Smooth muscle cell (in vitro differentiated cells): ENCODE measurements around the gene CTAGE15. TPM values are rescaled to one million over a fixed set of nuclear protein-coding genes. Genes with fewer than 3 reads are reported as not detected.
"Not testable (repeated sequence)": the region's sequence is repeated elsewhere in the genome, so short reads cannot be mapped to it uniquely, and the experiment has no call there.

ENCODE experiments used
- DNase-seq: peaks from one replicate; lab custom pipeline; 2025; ENCODE audit not compliant: unreplicated experiment; lab: John Stamatoyannopoulos, UW
- H2AFZ ChIP-seq: fragments of 200-600 bp; sonication (generic); 2 replicates; pipeline ENCODE4 v1.6.0; 2016; ENCODE audit warnings: antibody characterized with exemption, low read depth, mild to moderate bottlenecking
- H3F3A ChIP-seq: fragments of 200-600 bp; sonication (generic); 2 replicates; pipeline ENCODE4 v1.6.0; 2017; ENCODE audit warnings: antibody characterized with exemption, low read depth
- H3K27ac ChIP-seq: fragments of 200-600 bp; sonication (generic); 2 replicates; pipeline ENCODE4 v1.5.1; 2016; ENCODE audit warnings: low read depth, mild to moderate bottlenecking
- H3K27me3 ChIP-seq: fragments of 200-600 bp; sonication (generic); 2 replicates; pipeline ENCODE4 v1.6.1; 2016; ENCODE audit warnings: low read depth, mild to moderate bottlenecking
- H3K36me3 ChIP-seq: fragments of 200-600 bp; sonication (generic); 2 replicates; pipeline ENCODE4 v1.5.1; 2016; ENCODE audit warnings: low read depth
- H3K4me1 ChIP-seq: fragments of 200-600 bp; sonication (generic); 2 replicates; pipeline ENCODE4 v1.5.1; 2016; ENCODE audit warnings: low read depth
- H3K4me2 ChIP-seq: fragments of 200-600 bp; sonication (generic); 2 replicates; pipeline ENCODE4 v1.6.0; 2016; ENCODE audit warnings: mild to moderate bottlenecking
- H3K4me3 ChIP-seq: fragments of 200-600 bp; sonication (generic); 2 replicates; pipeline ENCODE4 v1.5.1; 2016; ENCODE audit warnings: mild to moderate bottlenecking
- H3K79me2 ChIP-seq: fragments of 200-600 bp; sonication (generic); 2 replicates; pipeline ENCODE4 v1.6.0; 2016; ENCODE audit warnings: low read depth, mild to moderate bottlenecking
- H3K9ac ChIP-seq: fragments of 200-600 bp; sonication (generic); 2 replicates; pipeline ENCODE4 v1.6.0; 2016; ENCODE audit warnings: low read depth
- H3K9me3 ChIP-seq: fragments of 200-600 bp; sonication (generic); replicated peaks from 2 replicates; pipeline ENCODE4 v1.5.1; 2016; ENCODE audit warnings: low read depth
- H4K20me1 ChIP-seq: fragments of 200-600 bp; sonication (generic); 2 replicates; pipeline ENCODE4 v1.6.0; 2016; ENCODE audit warnings: low read depth
- WGBS: methylation state at CpG from one replicate; pipeline ENCODE4 v1.1.7; 2016; ENCODE audit warnings: low lambda C conversion rate; 5-methylcytosine and 5-hydroxymethylcytosine counted together
- polyA plus RNA-seq: library from polyadenylated mRNA; unstranded; fragments of >200 nt; fragmentation: Nextera tagmentation; extraction: Ambion mirVana; gene quantifications from 2 replicates; pipeline ENCODE4 v1.2.1, GENCODE V29; 2016
- total RNA-seq: library from RNA; depleted of rRNA; stranded (reverse); fragments of >200 nt; gene quantifications from 2 replicates; pipeline ENCODE4 v1.2.3, GENCODE V29; 2014

The CTAGE15 gene, protein sequence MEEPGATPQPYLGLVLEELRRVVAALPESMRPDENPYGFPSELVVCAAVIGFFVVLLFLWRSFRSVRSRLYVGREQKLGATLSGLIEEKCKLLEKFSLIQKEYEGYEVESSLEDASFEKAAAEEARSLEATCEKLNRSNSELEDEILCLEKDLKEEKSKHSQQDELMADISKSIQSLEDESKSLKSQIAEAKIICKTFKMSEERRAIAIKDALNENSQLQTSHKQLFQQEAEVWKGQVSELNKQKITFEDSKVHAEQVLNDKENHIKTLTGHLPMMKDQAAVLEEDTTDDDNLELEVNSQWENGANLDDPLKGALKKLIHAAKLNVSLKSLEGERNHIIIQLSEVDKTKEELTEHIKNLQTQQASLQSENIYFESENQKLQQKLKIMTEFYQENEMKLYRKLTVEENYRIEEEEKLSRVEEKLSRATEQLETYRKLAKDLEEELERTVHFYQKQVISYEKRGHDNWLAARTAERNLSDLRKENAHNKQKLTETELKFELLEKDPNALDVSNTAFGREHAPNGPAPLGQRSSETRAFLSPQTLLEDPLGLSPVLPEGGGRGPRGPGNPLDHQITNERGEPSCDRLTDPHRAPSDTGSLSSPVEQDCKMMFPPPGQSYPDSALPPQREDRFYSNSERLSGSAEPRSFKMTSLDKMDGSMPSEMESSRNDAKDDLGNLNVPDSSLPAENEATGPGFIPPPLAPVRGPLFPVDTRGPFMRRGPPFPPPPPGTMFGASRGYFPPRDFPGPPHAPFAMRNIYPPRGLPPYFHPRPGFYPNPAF
- 0.18 and 1.8 TPM in 2 replicates for total RNA-seq
- polyA plus RNA-seq = 0.14 and 0.15 TPM in 2 replicates

DNA sequence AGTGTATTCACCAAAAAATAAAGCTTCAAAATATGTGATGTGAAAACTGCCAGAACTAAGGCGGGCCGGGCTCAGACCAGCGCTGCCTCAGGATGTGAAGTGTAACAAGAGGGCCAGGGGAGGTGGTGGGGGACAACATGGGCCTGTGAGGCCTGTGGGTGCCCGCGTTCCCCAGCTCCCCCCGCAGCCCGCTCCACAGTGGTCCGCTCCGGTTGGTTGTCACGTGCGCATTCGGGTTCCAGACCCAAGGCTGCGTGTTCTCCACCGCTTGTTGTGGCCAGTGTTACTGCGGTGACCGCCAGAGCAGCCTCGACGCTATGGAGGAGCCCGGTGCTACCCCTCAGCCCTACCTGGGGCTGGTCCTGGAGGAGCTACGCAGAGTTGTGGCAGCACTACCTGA lies at the start of gene CTAGE15:
Gene CTAGE15 (plus strand): TSS at position 301 of the 400 bp plus-strand sequence. CDS start 17 bp downstream, at position 318.
- not testable (repeated sequence) for H3K9me3 ChIP-seq, H3F3A ChIP-seq
- WGBS = 90% methylated on average over 2 of the region's 20 CpGs

GRCh38 chr7:143522309-143522916 lies 49.2 kb upstream of the CTAGE15 start:
- H3K27ac ChIP-seq = peak overlapping the region; percentile 53
- H3K36me3 ChIP-seq, H4K20me1 ChIP-seq, H3K4me1 ChIP-seq, H3K4me2 ChIP-seq, H2AFZ ChIP-seq, H3K27me3 ChIP-seq, H3F3A ChIP-seq, H3K9ac ChIP-seq, H3K9me3 ChIP-seq, DNase-seq, H3K4me3 ChIP-seq, H3K79me2 ChIP-seq: not testable (repeated sequence)
- no CpG with 5 or more reads among the region's 9 CpGs for WGBS

More for the DNA sequence above, at the start of gene CTAGE15:
- not testable (repeated sequence) for H3K4me2 ChIP-seq, H4K20me1 ChIP-seq, H3K79me2 ChIP-seq, H2AFZ ChIP-seq, H3K4me3 ChIP-seq, H3K9ac ChIP-seq, H3K27ac ChIP-seq, DNase-seq, H3K4me1 ChIP-seq, H3K36me3 ChIP-seq, H3K27me3 ChIP-seq

DNA sequence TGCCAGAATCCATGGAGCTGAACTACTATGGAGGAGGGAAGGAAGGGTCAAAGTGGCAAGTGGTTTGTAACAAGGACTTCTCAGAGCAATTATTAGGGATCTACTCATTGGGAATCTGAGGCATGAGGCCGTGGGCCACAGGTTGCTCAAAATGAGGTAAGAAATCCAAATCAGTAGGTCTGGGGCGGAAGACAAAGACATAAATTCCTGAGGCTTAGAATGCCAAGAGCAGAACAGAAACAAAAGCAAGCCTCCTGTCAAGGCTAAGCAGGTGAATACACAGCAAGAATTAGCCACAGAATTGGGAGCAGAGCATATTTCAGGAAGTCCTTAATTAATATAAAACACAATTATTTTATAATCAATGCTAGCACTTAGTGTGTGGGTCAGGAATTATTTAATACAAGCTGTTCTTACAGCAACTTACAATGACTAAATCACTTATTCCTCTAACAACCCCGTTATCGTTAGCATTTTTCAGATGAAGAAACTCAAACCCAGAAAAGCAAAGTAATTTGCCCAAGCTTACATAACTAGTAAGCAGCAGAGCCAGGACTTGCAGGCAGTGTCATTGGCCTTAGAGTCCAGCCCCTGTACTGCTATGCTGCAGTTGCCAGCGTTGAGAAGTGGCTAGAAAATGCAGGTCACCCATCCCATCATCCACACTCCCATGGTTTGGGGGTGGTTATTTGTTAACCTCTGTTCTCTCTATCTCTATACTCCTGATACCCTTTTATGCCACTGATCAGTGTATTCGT lies 40.3 kb upstream of the CTAGE15 start:
- H3K4me1 ChIP-seq, H4K20me1 ChIP-seq, DNase-seq, H3F3A ChIP-seq, H3K79me2 ChIP-seq, H3K9me3 ChIP-seq, H3K27me3 ChIP-seq, H3K4me2 ChIP-seq, H3K36me3 ChIP-seq, H3K27ac ChIP-seq, H3K4me3 ChIP-seq, H3K9ac ChIP-seq, H2AFZ ChIP-seq: not testable (repeated sequence)
- WGBS = 74% methylated on average over 3 of the region's 6 CpGs

- not testable (repeated sequence) for H3K79me2 ChIP-seq, H3K36me3 ChIP-seq, H3F3A ChIP-seq, H4K20me1 ChIP-seq, H3K4me1 ChIP-seq, H3K4me3 ChIP-seq, H2AFZ ChIP-seq, H3K9ac ChIP-seq, H3K9me3 ChIP-seq, H3K27me3 ChIP-seq, H3K27ac ChIP-seq, H3K4me2 ChIP-seq, DNase-seq
- no CpG with 5 or more reads among the region's 1 CpG for WGBS
Observed at GRCh38 chr7:143531932-143532331, 39.7 kb upstream of the CTAGE15 start.

DNA sequence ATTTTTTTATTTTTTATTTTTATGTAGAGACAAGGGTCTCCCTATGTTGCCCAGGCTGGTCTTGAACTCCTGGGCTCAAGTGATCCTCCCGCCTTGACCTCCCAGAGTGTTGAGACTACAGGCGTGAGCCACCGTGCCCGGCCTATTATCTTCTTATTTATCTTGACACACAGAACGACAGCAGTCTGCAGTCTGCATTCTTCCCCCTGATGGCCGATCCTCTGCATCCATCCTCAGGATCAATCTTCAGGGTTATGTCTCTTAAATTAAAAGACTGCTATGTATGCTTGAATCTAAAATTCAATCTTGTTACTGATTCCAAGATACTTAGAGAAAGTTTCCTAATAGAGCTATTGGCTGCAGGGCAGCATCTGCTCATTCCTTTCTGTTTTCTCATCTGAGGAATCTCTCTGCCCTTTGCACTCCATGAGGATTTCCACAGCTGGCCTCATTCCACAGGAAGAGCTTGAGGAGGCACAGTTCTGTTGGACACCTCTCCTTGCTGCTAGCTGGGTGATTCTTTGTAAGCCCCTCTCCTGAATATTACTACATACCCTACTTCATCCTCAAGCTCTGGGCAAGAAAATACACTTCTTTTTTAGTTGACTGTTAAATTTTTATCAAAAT lies 38.3 kb upstream of the CTAGE15 start:
- H3K4me1 ChIP-seq, H3K4me2 ChIP-seq, H3K9me3 ChIP-seq, H3K27ac ChIP-seq, H3K79me2 ChIP-seq, H3K4me3 ChIP-seq, H3K27me3 ChIP-seq, H3F3A ChIP-seq, H3K9ac ChIP-seq, H4K20me1 ChIP-seq, H2AFZ ChIP-seq, DNase-seq, H3K36me3 ChIP-seq: not testable (repeated sequence)
- WGBS = no CpG with 5 or more reads among the region's 6 CpGs

- not testable (repeated sequence) for H3K36me3 ChIP-seq, H3K27ac ChIP-seq, H3K4me1 ChIP-seq, H3F3A ChIP-seq, H2AFZ ChIP-seq, H3K27me3 ChIP-seq, DNase-seq, H3K9me3 ChIP-seq, H3K9ac ChIP-seq, H3K79me2 ChIP-seq, H3K4me2 ChIP-seq, H3K4me3 ChIP-seq, H4K20me1 ChIP-seq
- 78% methylated on average over 1 of the region's 1 CpG for WGBS
Observed at GRCh38 chr7:143536443-143536842, 35.2 kb upstream of the CTAGE15 start.

- H3K79me2 ChIP-seq, H2AFZ ChIP-seq, H3K4me3 ChIP-seq, H3K4me1 ChIP-seq, H4K20me1 ChIP-seq, DNase-seq, H3K9ac ChIP-seq, H3K36me3 ChIP-seq, H3F3A ChIP-seq, H3K27me3 ChIP-seq, H3K27ac ChIP-seq, H3K9me3 ChIP-seq, H3K4me2 ChIP-seq: not testable (repeated sequence)
- WGBS = no CpG with 5 or more reads among the region's 7 CpGs
Observed at GRCh38 chr7:143543288-143544038, 28.1 kb upstream of the CTAGE15 start.
